Occipital lobe (tissue), 2 donors: ENCODE measurements around the gene PRSS58. TPM values are rescaled to one million over a fixed set of nuclear protein-coding genes. Genes with fewer than 3 reads are reported as not detected.

Experiments used
- DNase-seq: peaks from one replicate; lab custom pipeline; 2025; lab: John Stamatoyannopoulos, UW
- total RNA-seq: library from RNA; depleted of rRNA; stranded (reverse); fragments of >200 nt; gene quantifications from one replicate; pipeline ENCODE4 v1.2.3, GENCODE V29; 2014

Gene PRSS58, protein sequence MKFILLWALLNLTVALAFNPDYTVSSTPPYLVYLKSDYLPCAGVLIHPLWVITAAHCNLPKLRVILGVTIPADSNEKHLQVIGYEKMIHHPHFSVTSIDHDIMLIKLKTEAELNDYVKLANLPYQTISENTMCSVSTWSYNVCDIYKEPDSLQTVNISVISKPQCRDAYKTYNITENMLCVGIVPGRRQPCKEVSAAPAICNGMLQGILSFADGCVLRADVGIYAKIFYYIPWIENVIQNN
- not detected for total RNA-seq

DNA sequence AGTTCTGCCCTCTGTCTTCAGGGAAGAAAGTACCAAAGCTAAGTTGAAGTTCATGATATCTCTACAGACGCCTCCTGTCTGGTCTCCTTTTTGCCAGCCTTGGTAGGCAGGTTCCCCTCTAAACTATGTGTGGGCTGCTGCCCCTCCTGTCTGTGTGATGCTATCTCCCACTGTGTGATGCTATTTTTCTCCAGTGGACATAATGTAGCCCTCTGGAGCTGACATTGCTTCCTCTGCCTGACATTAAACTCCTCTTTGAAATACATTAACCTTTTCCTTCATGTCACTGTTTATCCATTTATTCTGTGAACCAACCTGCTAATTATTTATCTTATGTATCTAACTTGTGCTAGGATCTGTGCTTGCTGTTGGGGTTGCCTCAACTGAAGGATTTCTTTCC, at the start of gene PRSS58:
Gene PRSS58 (minus strand): TSS at position 101 of the 400 bp plus-strand sequence. CDS start 351 bp downstream, outside the sequence.
- DNase-seq, result no peak

DNA sequence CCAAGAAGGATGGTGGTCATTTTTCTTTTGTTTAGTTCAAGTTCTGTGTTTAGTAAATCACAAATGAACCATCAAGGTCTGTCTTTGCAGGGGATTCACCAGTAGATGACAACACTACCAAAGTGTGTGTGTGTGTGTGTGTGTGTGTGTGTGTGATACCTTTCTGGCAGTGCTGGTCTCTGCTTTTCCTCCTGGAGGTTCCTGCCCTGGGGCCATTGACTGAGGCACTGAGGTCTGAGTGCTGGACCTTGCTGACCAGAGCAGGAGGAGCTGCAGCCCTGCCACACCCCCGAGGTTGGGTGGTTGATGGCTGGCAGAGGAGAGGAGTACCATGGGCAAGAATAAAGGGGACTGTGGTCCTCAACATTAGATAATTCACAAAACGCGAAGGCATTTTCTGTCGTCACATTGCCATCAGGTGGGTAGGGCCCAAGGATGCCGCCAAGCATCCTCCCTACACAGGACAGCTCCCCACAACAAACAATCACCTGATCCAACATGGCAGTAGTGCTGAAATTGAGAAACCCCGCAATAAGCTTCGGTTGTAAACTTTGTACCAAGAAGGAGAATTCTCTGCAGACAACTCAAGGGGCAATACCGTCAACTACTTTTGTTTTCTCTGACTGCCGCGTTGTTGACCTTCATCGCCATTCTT, 49.5 kb upstream of the PRSS58 start:
- DNase-seq, result no peak

DNA sequence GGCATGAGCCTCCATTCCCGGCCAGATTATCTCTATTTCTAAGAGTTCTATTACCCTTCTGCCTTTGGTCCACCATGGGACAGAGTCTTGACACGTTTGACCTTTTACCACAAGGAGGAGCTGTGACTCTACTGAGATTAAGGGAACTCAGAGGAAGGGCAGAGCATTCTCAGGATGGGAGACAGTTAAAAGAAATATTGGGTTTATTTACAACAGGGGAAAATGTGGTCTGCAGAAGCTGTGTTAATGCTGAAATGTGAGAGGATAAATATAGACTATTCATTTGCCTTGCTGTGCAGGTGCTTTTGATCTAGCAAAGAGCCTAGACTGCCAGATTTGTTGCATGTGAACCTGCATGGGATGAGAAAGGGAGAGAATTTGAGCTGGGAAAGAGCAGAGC, 45.8 kb upstream of the PRSS58 start:
- DNase-seq, result no peak

DNA sequence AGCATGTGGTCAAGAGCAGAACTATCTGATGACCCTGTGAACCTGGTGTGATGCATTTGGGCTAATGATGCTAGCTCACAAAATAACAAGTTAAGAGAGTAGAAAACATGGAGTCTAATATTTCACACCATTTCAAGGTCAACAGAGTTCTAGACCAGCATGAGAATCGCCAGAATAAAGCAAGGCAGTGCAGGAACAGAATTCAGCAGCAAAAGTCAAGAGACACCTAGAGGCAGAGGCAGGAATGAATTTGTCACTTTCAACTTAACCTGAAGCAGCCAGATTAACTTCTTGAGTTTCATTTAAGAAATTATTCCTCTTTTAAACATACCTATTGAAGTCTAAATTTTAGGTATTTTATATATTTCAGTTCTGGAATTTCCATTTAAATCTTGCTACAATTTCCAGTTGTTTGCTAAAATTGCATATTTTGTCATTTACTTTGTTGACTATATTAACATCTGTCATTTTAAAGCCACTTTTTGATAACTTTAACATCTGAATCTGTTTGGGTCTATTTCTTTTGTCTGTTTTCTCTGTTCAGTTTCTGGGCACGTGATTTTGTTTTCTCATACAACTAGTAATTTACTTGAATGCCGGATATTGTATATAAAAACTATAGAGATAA, 44.2 kb upstream of the PRSS58 start:
- no peak for DNase-seq

DNA sequence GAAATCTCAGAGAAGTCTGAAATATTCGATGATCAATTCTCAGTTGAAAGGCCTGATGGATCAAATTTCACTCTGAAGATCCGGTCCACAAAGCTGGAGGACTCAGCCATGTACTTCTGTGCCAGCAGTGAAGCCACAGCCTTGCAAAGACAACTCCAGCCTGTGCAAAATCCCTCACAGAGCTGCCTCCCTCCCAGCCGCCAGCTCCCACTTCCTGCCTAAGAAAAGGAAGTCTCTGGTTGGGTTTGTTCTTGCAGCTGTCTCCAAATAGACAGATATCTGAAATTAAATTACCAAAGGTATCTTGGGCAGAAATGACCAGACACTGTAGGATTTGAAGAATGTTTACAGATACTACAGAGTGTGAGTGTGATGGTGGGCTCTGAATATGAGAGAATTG, 43.4 kb upstream of the PRSS58 start:
- no peak for DNase-seq

DNA sequence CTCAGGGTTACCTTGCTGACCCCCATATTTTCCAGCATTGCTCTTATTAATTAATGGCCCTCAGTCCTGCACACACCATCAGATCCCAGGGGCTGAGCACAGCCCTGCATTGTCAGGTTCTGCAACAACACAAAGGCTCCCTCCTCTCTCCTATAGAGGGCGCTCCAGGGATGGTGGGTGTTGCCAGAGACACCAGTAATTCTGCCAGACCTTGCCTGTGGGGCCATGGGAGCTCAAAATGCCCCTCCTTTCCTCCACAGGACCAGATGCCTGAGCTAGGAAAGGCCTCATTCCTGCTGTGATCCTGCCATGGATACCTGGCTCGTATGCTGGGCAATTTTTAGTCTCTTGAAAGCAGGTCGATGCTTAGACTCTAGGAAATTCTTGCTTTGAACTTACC, 42.8 kb upstream of the PRSS58 start:
- no peak for DNase-seq

DNA sequence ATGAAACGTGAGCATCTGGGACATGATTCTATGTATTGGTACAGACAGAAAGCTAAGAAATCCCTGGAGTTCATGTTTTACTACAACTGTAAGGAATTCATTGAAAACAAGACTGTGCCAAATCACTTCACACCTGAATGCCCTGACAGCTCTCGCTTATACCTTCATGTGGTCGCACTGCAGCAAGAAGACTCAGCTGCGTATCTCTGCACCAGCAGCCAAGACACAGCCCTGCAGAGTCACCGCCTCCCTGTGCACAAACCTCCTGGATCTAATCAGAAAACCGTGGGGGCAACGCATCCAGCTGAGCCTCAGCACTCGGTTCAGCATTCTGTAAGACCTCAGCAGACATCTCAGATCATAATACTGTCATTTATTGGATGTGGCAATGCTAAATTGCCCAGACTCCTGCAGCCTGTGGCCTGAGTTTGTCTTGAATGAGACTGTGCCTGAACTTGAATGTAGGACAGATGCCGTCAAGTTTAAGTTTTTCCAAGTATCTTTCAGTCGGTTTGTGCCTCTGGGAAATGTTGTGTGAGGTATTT, 41.5 kb upstream of the PRSS58 start:
- DNase-seq, result no peak

DNA sequence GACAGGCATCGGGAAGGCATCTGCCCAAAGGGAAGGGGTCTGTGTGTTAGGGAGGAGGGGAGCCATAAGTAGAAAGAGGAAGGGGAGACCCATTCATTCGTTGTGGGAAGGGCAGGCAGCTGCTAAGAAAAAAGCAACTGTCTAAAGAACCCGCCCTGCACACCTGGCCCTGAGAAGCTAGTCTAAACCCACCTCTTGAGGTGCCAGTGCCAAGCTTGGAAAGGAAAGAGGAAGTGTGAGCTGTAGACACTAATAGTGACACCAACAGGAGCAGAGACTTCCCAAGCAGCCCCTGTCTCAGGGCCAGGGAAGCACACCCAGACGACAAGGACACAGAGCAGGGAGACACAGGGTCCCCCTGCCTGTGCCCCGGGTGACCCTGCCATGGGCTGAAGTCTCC, 40.8 kb upstream of the PRSS58 start:
- no peak for DNase-seq

DNA sequence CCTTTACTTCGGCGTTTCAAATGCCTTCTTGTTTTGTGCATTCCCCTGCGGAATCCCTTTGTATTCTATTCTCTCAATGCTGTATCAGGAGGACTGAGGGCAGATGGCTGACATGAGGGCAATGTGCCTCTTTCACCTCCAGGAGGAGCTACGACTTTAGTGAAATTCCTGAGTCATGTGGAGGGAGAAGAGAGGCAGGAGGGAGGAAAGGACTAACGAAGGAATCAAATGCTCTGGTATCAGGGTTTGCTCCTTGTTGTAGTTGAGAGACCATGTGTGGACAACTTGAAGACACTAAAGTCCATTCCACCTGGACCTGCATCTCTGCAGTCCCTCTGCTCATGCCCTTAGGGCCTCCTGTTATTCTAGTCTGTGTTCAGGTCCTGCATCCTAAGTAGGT, 40.2 kb upstream of the PRSS58 start:
- DNase-seq, result no peak

DNA sequence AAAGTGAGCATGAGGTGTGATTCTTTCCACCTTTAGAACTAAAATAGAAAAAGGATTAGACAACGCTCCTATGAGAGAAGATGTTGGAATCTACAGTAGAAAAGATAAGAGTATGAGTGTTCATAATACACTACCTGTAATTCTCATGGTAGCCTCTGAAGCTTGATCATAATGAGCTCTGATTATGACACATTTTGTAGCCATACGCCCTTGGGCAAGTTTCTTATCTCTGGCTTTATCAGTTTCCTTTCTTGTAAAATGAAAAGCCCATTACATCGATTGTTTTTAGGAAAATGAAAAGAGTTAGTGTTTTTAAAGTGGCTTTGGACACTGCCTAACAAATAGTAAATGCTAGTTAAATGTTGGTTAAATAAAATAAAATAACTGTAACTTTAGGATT, 22.4 kb upstream of the PRSS58 start:
- DNase-seq, result no peak

DNA sequence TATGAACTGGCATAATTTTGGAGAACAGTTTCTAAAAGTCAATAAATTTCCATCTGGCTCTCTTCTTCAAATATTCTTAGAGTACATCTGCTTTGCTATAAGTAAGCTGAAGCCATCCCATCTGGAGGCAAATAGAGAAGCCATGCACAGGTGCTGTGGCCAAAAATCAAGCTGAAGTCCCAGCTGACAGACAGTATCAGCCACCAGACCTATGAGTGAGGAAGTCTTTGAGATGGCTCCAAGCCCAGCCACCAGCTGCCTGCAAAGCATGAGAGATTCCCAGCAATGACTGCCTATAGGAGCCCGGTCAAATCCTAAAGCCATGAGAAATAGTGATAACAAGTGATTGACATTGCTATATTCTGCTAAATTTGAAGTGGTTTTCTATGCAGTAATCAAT, 21.7 kb upstream of the PRSS58 start:
- DNase-seq, result no peak

DNA sequence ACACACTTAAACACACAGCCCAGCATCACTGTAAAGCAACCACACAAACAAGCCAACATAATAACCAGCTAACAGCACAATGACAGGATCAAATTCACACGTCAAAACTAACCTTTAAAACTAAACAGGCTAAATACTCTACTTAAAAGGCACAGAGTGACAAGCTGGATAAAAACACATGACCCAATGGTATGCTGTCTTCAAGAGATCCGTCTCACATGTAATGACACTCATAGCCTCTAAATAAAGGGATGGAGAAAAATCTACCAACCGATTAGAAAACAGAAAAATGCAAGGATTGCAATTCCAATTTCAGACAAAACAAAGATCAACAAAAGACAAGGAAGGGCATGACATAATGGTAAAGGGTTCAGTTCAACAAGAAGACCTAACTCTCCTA, 17.2 kb upstream of the PRSS58 start:
- no peak for DNase-seq

DNA sequence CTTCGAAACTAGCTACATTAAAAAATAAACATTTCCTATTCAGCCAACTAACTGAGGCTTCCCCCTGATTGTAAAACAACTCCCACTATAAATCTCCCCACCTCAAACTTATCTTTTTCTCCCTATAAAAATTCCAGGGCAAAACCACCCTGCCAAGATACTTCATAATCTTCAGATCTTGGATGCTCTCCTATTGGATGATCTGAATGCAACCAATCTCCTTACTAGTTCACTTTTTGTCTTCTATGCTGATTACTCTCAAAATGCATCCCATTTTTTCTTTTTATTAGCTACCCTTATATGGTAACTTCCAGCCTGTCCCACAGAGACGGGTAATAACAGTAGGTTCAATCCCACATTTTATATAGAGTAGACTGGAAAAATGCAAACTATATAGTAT, 15.0 kb upstream of the PRSS58 start:
- no peak for DNase-seq

DNA sequence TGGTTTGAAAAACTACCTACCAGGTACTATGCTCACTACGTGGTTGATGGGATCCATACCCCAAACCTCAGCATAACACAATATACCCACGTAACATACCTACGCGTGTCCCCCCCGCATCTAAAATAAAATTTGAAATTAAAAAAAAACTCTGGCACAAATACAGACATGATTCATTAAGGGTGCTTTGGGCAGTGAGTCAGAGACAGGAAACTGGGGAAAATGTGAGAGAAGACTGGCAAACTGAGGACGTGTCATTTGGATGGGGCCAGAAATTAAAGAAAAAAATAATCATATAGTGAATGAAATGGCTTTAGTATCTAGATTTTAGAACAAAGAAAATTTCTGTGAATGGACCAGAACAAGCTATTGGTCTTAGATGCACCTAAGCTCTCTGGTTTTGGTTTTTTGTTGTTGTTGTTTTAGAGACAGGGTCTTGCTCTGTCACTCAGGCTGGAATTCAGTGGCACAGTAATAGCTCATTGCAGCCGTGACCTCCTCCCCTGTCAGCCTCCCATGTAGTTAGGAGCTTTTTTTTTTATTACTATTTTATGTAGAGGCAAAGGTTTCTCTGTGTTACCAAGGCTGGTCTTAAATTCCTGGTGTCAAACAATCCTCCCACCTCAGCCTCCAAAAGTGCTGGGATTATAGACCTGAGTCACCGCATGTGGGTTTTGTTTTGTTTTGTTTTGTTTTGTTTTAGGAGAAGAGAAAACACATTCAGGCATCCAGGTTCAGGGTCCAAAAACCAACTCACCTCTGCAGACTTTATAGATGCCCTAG, 5.9 kb upstream of the PRSS58 start:
- DNase-seq, result no peak

DNA sequence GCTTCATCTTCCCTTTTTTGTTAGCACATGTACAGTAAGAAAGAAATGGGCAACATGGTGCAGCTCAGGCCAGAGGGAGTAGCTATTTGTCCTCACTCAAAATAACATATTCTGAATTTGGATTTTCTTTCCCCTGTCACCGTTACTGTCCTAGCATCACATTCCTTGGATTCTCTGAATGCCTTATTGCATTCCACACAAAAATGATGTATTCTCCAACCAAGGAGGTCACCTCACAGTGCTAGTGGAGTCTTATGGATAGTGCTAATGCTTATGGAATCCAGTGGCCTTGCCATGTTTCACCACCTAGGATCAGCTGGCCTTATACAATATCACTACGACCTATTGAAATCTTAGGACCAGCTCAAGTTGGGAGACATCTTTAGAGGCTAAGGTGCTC, 7.2 kb downstream of the PRSS58 start:
- no peak for DNase-seq

DNA sequence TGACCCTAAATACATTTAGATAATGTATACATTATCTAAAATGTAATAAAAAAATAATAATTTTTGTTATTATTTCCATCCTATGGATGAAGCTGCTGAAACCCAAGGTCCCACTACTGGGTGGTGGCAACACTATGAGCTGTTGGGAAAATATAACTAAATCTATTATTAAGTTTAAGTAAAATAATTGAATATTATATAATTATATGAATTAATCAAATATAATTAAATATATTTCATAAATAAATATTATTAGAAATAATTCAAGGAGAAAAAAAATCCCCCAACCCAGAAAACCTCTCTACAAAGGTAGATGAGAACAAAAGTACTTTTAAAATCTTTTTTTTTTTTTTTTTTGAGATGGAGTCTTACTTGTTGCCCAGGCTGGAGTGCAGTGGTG, 7.9 kb downstream of the PRSS58 start:
- DNase-seq, result no peak

DNA sequence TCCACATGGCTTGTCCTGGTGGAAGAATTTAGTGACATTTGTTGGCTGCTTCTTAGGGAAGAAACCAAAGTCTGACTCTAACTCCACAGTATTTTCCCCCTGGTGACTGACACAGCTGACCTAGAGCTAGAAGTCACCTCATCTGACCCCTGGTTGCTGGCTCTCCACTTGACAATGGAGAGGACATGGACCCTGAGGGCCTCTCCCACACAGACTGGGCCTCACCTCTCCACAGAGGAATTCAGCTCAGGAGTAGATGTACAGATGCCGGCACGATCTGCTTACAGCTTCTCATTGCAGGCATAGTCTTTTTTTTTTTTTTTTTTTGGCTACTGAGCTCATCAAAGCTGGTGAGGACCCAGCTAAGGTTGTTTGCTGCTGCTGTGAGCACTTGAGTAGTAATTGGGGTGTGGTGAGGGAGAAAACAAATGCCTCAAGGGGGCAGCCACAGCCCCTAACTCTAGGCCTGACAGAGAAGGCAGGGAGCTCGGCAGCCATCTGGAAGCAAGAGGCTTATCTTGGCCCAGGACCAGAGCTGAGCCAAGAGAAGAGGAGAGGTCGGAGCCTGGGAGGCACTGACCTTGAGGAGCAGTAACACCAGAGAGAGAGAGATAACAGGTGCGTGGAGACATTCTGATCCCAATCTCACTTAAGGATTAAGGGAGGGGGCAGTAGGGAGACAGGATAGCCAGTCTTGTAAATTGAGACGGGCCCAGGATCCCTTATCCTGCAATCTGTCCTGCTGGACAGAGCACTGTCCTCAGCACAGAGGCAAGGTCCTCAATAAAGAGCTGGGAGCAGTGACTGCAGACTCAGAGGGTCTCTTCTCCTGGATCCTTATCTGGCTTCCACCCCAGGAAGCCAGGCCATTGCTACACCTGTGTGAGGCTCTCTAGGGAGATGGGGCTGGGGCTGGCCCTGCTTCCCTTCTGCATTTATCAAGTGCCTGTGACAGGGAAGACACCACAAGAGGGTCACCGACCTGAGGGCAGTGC, 9.4 kb downstream of the PRSS58 start:
- no peak for DNase-seq

DNA sequence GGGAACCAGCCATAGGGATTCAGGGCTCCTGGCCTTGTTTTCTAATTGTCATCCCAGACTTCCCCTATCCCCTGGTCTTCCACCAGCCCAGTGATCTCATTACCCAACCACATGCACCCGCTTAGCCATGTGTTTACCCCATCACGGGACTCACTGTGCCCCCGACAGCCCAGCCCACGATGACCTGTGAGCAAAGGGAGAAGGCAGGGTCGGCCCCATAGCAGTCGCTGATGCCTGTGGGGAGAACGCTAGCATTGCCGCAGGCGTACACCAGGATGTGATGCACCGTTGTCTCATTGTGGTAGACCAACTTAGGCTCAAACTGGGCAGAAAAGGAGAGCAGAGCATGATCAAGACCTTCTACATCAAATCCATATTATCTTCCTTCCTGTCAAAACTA, 14.0 kb downstream of the PRSS58 start:
- DNase-seq, result no peak

DNA sequence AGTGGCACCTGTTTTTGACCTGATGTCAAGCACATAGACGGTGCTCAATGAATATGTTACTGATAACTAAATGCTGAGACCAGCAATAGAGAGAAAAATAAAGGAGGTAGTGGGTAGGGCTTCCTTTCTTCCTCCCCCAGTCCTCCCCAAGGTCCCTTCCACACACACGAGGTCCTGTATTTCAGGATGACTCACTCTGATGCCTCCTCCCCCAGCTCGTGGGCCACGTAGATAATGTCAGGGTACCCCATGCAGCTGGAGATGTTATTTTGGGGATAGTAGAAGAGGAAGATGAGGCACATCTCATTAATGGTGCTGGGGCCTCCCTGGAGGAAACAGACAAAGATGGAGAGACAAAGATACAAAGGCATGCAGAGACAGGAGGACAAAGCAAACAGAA, 17.3 kb downstream of the PRSS58 start:
- DNase-seq, result no peak

DNA sequence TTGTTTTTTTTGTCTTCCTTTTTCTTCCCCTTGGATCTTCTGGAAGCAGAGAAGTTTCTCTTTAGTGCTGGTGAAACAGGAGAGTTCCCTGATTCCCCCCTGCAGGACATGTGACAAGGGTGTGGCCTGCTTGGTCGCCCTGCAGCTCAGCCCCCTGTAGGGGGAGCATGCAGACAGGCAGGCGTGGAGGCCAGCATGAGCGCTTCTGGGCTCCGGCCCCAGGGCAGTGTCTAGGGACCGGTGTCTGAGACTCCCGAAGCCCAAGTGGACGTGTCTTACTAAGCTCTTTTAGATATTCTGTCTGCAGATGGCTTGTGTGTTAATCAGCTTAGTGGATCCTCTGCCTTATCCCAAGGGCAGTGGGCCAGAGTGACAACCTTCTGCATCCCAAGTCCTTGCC, 26.1 kb downstream of the PRSS58 start:
- no peak for DNase-seq
